ENCODE measurements around the gene CPN2. TPM values are rescaled to one million over a fixed set of nuclear protein-coding genes. Genes with fewer than 3 reads are reported as not detected.

CPN2 gene
- total RNA-seq, 2 donors from 2014 or later = 0.15 TPM; not detected in 1

GRCh38 chr3:194396539-194396858 is 45.4 kb upstream of the CPN2 start:
- intact Hi-C loops (cut with DNase I) = no loop called here
- Histone ChIP-seq H3K9ac (ENCODE audit: low read depth in 2 of 2, low read length in 2 of 2) (peak overlapping the region in 1 of 2 donors; percentile 56), H3K9me3 (no peaks in the 10 kb centered on the region), H3K27ac (no peak overlapping the region), H3K4me1 (no peaks in the 10 kb centered on the region), H3K4me3 (peak overlapping the region; percentile 22), H3K27me3 (peaks cover 7% of the 10 kb centered on the region), H3K36me3 (no peaks in the 10 kb centered on the region)
- no peak for DNase-seq
- no peak for TF ChIP-seq CTCF (IDR thresholded peaks at IDR 0.05)

GRCh38 chr3:194395778-194396538 is 44.8 kb upstream of the CPN2 start:
- Histone ChIP-seq H3K36me3 (no peaks in the 10 kb centered on the region), H3K4me1 (no peaks in the 10 kb centered on the region), H3K27ac (peak overlapping the region; percentile 57), H3K9ac (ENCODE audit: low read depth in 2 of 2, low read length in 2 of 2) (no peak overlapping the region), H3K4me3 (no peak overlapping the region), H3K9me3 (no peaks in the 10 kb centered on the region), H3K27me3 (peaks cover 7% of the 10 kb centered on the region)
- peak; percentile 64 for DNase-seq
- TF ChIP-seq CTCF (IDR thresholded peaks at IDR 0.05) = no peak
- intact Hi-C loops (cut with DNase I) = no loop called here

GRCh38 chr3:194395212-194395611 is 44.1 kb upstream of the CPN2 start:
- Histone ChIP-seq H3K4me1 (no peaks in the 10 kb centered on the region), H3K9ac (ENCODE audit: low read depth in 2 of 2, low read length in 2 of 2) (no peak overlapping the region), H3K4me3 (no peak overlapping the region), H3K36me3 (no peaks in the 10 kb centered on the region), H3K27me3 (peaks cover 7% of the 10 kb centered on the region), H3K9me3 (no peaks in the 10 kb centered on the region), H3K27ac (peak overlapping the region; percentile 57)
- intact Hi-C loops (cut with DNase I) = no loop called here
- DNase-seq = peak; percentile 49
- TF ChIP-seq CTCF (IDR thresholded peaks at IDR 0.05) = no peak

- Histone ChIP-seq H3K27me3 (no peaks in the 10 kb centered on the region), H3K4me3 (no peak overlapping the region), H3K9ac (ENCODE audit: low read depth in 2 of 2, low read length in 2 of 2) (no peak overlapping the region), H3K36me3 (no peaks in the 10 kb centered on the region), H3K9me3 (no peaks in the 10 kb centered on the region), H3K4me1 (no peaks in the 10 kb centered on the region), H3K27ac (no peak overlapping the region)
- DNase-seq = no peak
- TF ChIP-seq CTCF (IDR thresholded peaks at IDR 0.05) = no peak
- intact Hi-C loops (cut with DNase I) = no loop called here
Measured at GRCh38 chr3:194392576-194392975, 41.4 kb upstream of the CPN2 start.

GRCh38 chr3:194390835-194391234 is 39.7 kb upstream of the CPN2 start:
- H3K4me3 ChIP-seq = no peak overlapping the region
- H3K27ac ChIP-seq = no peak overlapping the region
- no peak for TF ChIP-seq CTCF (IDR thresholded peaks at IDR 0.05)
- no peak overlapping the region for H3K9ac ChIP-seq (ENCODE audit: low read depth in 2 of 2, low read length in 2 of 2)
- no peaks in the 10 kb centered on the region for H3K9me3 ChIP-seq
- DNase-seq = no peak
- H3K27me3 ChIP-seq = no peaks in the 10 kb centered on the region
- intact Hi-C loops (cut with DNase I) = no loop called here
- H3K4me1 ChIP-seq = no peaks in the 10 kb centered on the region
- H3K36me3 ChIP-seq = no peaks in the 10 kb centered on the region

Measured in colonic mucosa (tissue), 4 donors.